GM23338 (cell line): ENCODE data around the gene S1PR3.

Experiments
- CTCF ChIP-seq, 2 experiments: fragments of 200-600 bp in 1 of 2; sonication (generic) in 1 of 2; conservative IDR thresholded peaks; 2 replicates each; pipeline versions ENCODE4 v1.5.1 to v1.6.1; 2016 to 2017; ENCODE audit warnings: antibody characterized with exemption in 2 of 2, low read depth in 2 of 2, mild to moderate bottlenecking in 2 of 2, moderate library complexity in 1 of 2
- NANOG ChIP-seq: IDR thresholded peaks from 2 replicates; pipeline ENCODE4 v1.6.1; 2016; ENCODE audit warnings: antibody characterized with exemption, borderline replicate concordance
- POLR2AphosphoS5 ChIP-seq: IDR thresholded peaks from 2 replicates; pipeline ENCODE4 v1.6.1; 2016; ENCODE audit warnings: antibody characterized with exemption, low read depth

DNA sequence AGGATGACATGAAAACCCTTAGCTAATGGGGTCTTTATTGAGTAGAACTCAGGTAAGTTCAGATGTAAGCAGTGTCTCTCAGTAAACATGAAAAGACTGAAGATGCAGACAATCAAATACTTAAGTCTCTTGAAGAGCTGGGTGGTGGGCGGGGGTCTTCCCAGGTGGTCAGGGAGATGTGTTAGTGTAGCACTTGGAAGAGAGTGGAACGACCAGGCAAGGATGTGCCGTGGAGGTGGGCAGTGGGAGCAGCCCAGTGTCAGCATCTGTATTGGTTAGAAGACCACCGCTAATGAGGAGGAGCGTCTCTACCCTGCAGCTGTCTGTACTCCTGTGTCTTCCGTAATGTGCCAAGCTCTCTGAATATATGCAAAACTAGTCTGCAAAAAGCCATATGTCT, 4.4 kb downstream of the S1PR3 start:
- no peak for TF ChIP-seq POLR2AphosphoS5
- no peak for TF ChIP-seq NANOG
- no peak for TF ChIP-seq CTCF (conservative IDR thresholded peaks at IDR 0.05; ENCODE audit: low read depth in 2 of 2)
